Gastroesophageal sphincter (tissue), 3 donors: ENCODE data around the gene MLLT10.

Experiments used
- CTCF ChIP-seq, 4 experiments: fragments of 200-600 bp in 2 of 4; fragments of 450-650 bp in 2 of 4; sonication (generic) in 1 of 4; IDR thresholded peaks; one replicate each; pipeline ENCODE4 v1.5.1; 2017 to 2019; ENCODE audit warnings: antibody characterized with exemption in 4 of 4, mild to moderate bottlenecking in 2 of 4, moderate library complexity in 2 of 4
- EP300 ChIP-seq: sonication (generic); formaldehyde crosslinking; IDR thresholded peaks from one replicate; pipeline ENCODE4 v1.6.1; 2017; ENCODE audit warnings: antibody characterized with exemption, mild to moderate bottlenecking
- POLR2A ChIP-seq, 2 donors: fragments of 450-650 bp; IDR thresholded peaks; one replicate each; pipeline ENCODE4 v1.6.1; 2017; ENCODE audit warnings: antibody characterized with exemption in 2 of 2, mild to moderate bottlenecking in 2 of 2, moderate library complexity in 1 of 2
- POLR2AphosphoS5 ChIP-seq: sonication (generic); formaldehyde crosslinking; IDR thresholded peaks from one replicate; pipeline ENCODE4 v1.6.1; 2017; ENCODE audit warnings: antibody characterized with exemption

GRCh38 chr10:21530168-21530567 is 3.9 kb upstream of the MLLT10 start:
- TF ChIP-seq CTCF (IDR thresholded peaks at IDR 0.05) = no peak
- TF ChIP-seq POLR2A (IDR thresholded peaks at IDR 0.05) = no peak
- no peak for TF ChIP-seq POLR2AphosphoS5
- TF ChIP-seq EP300 = no peak
